Fibroblast of skin of right biceps (primary cell): ENCODE measurements around the gene VAV2.

Source experiments
- DNase-seq: peaks from one replicate; pipeline ENCODE4 v3.0.0-alpha.2; 2013

Gene VAV2

DNA sequence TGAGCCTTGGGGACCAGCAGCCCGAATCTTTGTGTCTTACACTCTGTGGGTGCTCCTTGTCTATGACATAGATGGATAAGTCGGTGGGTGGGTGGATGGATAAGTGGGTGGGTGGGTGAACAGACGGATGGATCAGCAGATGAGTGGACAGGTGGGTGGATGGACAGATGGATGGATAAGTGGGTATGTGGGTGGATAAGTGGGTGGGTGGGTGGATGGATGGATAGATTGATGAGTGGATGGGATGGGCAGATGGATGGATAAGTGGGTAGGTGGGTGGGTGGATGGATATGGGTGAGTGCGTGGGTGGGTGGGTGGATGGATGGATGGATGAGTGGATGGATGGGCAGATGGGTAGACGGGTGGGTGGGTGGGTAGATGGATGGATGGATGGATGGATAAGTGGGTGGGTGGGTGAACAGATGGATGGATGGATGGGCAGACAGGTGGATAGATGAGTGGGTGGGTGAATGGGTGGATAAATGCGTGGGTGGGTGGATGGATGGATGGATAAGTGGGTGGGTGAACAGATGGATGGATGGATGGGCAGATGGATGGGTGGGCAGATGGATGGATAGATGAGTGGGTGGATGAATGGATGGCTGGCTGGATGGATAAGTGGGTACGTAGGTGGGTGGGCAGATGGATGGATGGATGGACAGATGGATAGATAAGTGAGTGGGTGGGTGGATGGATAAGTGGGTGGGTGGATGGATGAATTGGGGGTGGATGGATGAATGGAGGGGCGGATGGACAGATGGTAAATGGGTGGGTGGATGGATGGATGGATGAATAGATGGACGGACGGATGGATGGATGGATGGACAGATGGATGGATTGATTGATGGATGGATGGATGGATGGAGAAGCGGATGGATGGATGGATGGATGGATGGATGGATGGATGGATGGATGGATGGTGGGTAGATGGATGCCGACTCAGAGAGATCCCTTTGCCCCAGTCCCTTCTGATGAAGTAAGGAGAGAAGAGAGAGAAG is 121.2 kb downstream of the VAV2 start:
- no peak for DNase-seq

DNA sequence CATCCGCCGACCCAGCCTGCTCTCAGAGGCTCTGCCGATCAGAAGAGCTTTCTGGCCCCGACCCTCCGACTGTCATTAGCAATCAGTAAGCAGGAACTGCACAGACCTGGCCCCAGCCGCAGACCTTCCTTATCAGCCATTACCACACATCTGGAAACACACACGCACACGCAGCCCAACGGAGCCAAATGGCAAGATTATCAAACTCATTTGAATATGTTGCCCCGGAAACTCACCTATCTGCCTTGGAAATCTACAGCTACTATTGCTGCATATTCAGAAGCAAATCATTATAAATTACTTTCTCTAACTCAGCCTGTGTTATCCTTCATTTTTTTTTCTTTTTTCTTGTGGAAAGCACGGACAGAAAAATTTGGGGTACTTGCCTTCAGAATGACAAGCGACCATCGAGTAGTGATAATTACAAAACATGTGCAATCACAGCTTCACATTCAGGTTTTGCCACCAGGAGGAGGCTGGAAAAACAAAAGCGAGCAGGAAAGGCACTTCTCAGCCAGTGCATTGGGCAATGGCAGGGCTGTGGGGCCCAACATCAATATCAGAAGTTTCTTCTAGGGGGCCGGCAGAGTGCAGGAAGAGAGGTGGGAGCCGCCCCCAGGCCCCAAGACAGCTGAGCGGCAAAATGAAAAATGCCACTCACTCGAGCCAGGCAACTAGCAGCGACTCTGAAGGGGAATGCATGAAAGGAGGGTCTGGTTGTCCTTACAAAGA is 122.3 kb downstream of the VAV2 start:
- no peak for DNase-seq

- no peak for DNase-seq
Measured at GRCh38 chr9:133868203-133868602, 123.9 kb downstream of the VAV2 start.

- DNase-seq: no peak
Measured at GRCh38 chr9:133866946-133867345, 125.2 kb downstream of the VAV2 start.

- no peak for DNase-seq
Measured at GRCh38 chr9:133864011-133864410, 128.1 kb downstream of the VAV2 start.

DNA sequence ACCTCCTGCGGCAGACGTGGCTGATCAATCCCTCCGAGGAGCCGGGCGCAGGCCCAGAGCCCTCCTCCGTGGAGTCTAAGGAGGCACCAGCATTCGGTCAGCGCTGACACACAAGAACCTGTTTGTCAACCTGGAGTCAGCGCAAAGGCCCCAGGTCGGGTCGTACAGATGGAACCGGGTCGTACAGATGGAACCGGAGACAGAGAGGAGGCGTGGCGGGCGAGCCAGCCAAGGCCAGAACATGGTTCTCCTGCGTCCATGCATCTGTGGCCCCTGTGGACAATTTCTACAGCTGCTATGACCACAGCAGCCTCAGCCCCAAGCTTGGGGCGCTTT is 128.9 kb downstream of the VAV2 start:
- DNase-seq: no peak

DNA sequence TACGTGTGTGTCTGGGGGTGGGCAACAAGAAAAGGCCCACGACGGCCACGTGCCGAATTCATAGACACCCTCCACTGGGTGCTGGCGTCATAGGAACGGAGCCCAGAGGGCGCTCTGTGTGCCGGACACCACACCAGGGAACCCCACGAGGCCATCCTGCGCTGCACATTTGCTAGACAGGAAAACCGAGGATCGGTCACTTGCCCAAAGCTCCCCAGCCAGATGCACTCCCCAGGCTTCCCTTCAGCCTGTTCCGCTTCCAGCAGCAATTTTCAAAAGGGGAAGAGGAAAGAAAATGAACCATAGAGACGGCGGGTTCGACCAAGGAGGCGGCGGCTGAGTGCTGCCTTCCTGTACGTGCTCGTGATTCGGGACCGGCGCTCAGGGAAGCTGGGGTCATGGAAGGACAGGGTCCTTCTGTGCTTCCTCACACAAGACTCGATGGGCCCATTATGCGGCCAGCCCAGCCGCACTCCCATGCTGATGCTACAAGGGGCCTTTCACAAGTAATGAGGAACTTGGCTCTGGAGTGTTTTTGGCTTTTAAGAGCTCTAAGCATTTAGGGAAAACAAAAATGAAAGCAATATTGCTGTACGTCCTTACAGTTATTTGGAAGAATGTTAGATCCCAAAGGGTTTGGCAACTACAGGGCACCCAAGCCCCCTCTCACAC is 129.4 kb downstream of the VAV2 start:
- DNase-seq: no peak

GRCh38 chr9:133861692-133862091 is 130.4 kb downstream of the VAV2 start:
- no peak for DNase-seq

DNA sequence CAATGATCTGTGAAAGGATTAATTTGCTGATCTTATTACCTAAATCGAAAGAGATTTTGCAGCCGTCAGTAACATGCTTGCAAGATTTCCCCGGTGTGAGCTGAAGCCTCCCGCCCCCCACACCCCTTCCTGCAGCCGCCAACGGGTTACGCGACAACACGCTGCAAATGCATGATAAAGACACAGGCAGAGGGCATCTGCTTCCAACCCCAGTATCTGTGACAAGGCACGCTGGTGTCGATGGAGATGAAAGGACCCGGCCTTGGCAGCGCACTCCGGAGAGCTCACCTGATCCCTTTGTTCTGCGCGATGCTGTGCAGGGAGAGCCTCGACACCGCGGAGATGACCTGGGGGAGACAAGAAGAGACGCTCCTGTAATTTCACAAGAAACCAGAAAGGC is 131.0 kb downstream of the VAV2 start:
- DNase-seq: no peak

DNA sequence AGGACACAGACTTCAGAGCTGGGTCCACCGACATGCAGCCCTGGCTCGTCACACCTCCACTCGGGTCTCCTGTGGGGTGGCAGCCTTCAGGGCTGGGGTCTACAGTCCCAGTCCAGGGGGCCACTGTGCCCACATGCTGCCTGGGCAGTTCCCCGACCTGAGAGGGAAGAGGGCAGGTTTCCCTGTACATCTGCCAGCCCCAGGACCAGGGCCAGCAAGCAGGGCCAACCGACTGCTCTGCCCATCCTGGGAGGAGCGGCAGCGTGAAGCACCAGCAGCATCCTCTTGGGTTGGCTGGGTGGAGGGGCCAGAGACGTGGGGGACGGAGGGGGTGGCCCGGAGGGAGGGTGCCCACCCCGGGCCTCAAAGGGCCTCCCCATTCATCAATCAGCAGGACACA is 133.4 kb downstream of the VAV2 start:
- no peak for DNase-seq

GRCh38 chr9:133857639-133858038 is 134.5 kb downstream of the VAV2 start:
- DNase-seq: no peak

GRCh38 chr9:133856798-133857197 is 135.3 kb downstream of the VAV2 start:
- DNase-seq: no peak

DNA sequence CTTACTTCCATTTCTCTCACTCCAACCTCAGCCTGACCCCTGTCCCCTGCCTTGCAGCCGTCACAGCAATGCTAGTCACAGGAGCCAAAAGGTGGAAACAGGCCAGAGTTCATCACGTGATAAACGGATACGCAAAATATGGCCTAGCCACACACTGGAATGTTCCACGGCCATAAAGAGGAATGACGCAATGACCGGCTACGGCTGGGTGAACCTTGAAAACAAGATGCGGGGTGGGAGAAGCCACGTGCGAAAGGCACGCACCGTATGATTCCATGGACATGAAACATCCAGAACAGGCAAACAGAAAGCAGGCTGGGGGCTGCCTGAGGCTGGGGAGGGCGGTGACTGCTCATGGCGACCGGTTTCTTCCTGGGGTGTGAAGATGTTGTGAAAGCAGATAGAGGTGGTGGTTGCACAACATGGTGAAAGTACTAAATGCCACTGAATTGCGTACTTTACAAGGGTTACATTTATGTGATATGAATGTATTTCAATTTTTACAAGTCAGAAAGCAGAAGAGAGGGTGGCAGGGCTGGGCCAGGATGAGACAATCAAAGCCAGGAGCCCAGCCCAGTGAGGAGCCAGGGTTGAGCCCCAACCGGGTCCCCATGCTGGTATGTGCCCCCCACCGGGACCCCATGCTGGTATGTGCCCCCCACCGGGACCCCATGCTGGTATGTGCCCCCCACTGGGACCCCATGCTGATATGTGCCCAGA is 136.2 kb downstream of the VAV2 start:
- DNase-seq: peak; percentile 60

- no peak for DNase-seq
Measured at GRCh38 chr9:133855371-133855770, 136.8 kb downstream of the VAV2 start.

DNA sequence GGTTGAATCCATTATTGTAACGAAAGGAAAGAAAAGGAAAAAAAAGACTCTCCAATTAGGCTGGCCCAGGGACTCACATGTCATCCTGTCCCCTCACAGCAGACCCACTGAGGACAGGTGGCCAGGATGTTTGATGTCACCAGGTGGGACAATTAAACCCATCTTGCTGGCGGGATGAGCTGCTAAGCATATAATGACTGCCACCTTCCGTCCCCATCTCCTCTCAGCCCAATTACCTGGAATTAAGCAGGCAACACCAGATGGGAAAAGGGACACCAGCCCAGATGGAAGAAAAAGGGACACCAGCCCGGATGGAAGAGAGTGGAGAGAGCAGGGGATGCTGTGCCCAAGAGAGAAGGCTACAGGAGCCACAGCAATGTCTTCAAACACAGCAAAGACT is 137.4 kb downstream of the VAV2 start:
- DNase-seq: no peak

DNA sequence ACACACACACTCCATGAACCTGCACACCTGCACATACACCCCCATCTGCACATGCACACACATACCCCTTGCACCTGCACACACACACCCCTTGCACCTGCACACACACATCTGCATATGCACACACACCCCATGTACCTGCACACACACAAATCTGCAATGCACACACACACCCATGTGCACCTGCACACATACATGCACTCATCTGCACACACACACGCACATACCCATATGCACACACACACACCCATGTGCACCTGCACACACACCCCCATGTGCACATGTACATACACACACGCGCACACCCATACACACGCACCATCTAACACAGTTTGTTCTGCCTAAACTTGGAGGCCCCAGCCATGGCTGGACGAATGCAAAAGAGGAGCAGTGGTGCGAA is 138.1 kb downstream of the VAV2 start:
- no peak for DNase-seq

DNA sequence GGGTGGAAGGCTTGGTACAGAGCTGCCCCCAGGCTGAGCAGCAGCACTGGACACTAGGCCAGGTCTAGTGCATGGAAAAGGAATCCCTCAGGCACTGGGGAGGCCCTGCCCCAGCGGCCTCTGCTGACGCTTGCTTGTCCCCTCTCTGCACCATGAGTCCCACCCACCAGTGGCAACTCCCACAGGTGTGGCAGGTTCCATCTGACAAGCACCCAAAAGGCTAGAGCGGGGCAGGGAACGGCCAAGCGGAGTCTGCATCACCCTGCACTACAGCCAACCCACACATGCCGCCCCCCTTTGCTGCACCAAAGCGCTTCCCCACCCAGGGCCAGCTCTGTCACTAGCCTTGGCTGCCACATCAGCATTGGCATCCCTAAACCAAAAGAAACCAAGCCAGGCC is 138.8 kb downstream of the VAV2 start:
- DNase-seq: no peak

- no peak for DNase-seq
Measured at GRCh38 chr9:133852431-133852830, 139.7 kb downstream of the VAV2 start.

- DNase-seq: no peak
Measured at GRCh38 chr9:133851693-133852092, 140.4 kb downstream of the VAV2 start.

GRCh38 chr9:133850937-133851336 is 141.2 kb downstream of the VAV2 start:
- DNase-seq: no peak

DNA sequence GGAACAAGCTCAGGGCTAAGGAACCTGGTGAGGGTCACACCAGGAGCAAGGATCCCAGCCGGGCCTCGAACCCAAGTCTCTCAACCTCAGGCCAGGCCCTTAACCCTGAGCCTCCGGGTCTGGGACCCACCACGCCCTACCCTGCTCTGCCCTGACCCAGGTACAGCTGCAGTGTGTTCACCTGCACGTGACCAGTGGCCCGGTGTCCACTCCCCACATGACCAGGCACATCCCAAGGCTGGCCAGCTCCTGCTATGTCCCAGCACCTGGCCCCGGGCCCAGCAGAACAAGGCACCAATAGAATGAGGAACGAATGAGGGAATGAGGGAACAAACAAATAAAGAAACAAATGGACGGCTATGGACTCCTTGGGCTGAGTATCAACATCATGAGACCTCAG is 142.0 kb downstream of the VAV2 start:
- no peak for DNase-seq

DNA sequence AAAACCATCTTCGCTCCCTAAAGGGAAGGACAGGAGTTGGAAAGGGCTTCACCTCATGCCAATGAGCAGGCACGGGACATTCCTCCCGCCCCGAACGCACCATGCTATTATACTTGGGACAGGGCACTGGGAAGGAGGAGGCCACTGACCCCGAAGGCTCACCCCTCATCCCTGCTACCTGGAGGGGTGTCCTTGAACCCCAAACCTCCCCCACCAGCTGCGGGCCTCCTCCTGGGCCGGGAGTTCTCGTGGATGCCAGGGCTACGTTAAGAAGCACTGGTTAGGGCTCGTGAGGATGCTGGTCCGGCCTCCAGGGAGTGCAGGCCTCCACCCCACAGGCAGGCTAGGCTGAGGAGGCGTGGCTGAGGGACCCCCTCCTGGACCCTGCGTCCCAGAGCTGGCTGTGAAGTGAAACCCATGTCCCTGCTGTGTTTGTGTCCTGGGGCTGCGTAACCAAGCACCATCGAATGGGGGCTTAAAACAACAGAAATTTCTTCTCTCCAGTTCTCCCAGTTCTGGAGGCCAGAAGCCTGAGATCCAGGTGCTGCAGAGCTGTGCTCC is 142.9 kb downstream of the VAV2 start:
- DNase-seq: no peak
